HL-60/S4 treated with phorbol 12-myristate 13-acetate at 8.2 ng/mL for 4 days and 3 days (cell line): Measurements from ENCODE around the gene TTC3.
"Not testable (repeated sequence)": the region's sequence is repeated elsewhere in the genome, so short reads cannot be mapped to it uniquely, and the experiment has no call there.

Source experiments
- in situ Hi-C: fragments of 300-500 bp; cut with MboI; formaldehyde crosslinking; loops from 2 replicates; pipeline ENCODE4 v1.15.0; 2022; ENCODE audit warnings: low sequenced_read_pairs

Gene TTC3

DNA sequence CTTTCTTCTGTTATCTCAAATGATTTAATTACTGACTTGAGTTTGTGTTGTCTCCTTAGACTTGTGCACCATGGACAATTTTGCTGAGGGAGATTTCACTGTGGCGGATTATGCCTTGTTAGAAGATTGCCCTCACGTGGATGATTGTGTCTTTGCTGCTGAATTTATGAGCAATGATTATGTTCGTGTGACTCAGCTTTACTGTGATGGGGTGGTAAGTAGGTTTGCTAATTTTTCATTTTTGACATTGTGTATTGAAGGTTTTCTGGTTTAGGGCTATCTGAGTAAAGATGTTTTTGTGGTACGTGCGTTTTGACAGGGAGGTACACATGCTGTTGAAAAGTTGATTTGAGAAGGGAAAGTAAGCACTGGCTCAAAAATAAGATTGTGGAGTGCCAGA is 14.1 kb downstream of the TTC3 start:
- in situ Hi-C loops, result no loop called here

- in situ Hi-C loops, result no loop called here
Measured at GRCh38 chr21:37088186-37088735, 15.2 kb downstream of the TTC3 start.

GRCh38 chr21:37093977-37094376 is 20.9 kb downstream of the TTC3 start:
- in situ Hi-C loops, result no loop called here

DNA sequence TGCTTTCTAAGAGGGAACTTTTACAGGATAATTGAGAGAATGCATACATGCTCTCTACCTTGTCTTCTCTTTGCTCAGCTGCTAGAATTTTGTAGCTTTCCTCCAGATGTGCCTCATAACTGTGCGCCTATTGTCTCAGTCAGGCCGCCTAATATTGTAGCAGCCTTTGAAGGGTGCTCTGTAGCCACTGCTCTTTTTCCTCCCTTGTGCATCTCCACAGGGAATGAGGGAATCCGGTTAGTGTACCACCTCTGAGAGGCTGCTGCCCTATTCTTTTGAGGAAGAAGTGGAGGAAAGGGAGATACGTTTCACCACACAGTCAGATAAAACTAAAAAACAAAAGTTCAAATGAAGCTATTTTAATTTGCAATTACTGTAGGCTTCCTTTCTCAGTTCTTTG is 22.8 kb downstream of the TTC3 start:
- in situ Hi-C loops, result no loop called here

GRCh38 chr21:37098751-37099150 is 25.7 kb downstream of the TTC3 start:
- in situ Hi-C loops, result no loop called here

DNA sequence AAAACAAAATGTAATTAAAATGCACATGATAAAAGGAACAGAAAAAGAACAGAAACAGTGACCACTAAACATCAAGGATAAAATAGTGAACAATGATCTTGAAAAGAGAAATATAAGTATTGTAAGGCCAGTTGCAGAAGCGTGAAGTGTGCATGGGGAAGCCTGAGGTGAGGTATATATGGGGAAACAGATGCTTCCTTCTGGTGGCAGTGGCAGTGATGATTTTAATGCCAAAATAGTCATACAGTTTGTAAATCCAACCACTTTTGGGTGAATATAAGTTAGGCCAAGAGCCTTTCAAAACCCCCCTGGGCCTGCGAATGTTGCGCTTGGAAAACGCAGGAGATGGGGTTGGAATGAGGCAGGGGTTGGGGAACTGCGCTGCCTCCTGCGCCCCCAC is 27.3 kb downstream of the TTC3 start:
- in situ Hi-C loops, result no loop called here

DNA sequence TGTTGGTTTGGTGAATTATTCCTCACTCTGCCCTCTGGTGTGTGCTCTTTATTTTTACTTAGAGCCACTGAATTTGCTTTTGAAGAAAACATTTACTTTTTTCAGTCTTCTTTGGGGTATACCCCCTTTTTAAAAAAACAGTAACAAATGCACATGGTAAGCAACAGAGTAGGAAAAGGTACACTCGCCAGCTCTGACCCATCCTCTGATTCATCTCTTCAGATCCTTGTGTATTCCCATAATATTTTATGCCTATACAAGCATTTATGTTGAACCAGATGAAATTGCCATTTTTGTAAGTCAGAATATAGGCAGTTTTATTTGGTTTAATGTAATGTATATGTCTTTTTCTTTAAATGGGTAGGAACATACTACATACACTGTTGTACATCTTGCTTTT is 28.3 kb downstream of the TTC3 start:
- in situ Hi-C loops, result no loop called here

DNA sequence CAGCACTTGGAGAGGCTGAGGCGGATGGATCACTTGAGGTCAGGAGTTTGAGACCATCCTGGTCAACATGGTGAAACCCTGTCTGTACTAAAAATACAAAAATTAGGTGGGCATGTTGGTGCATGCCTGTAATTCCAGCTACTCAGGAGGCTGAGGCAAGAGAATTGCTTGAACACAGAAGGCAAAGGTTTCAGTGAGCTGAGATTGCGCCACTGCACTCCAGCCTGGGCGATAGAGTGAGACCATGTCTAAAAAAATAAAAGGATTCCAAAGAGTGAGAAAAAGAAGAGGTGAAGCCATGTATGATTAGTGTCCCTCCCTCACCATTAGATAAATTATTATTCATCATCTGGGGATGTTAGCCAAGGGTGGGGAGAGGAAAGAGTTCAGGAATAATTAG is 29.7 kb downstream of the TTC3 start:
- in situ Hi-C loops, result not testable (repeated sequence)

DNA sequence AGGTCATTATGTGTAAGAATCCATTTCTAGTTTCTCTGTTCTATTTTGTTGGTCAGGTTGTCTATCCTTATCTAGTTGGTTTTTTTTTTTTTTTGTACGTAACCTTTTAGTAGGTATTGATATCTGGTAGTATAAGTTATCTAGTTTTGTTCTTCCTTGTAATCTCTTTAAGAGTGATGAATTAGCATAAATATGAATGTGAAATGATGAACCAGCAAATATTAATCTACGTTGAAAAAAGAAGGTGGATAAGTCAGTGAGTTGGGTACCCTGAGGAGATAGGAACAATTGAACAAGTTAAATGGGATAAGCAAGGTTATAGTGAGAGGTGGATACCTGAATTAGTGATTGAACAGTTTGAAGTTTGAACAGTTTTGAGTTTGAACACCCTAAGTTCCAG is 33.9 kb downstream of the TTC3 start:
- in situ Hi-C loops, result no loop called here

- in situ Hi-C loops, result not testable (repeated sequence)
Measured at GRCh38 chr21:37111029-37111428, 38.0 kb downstream of the TTC3 start.

DNA sequence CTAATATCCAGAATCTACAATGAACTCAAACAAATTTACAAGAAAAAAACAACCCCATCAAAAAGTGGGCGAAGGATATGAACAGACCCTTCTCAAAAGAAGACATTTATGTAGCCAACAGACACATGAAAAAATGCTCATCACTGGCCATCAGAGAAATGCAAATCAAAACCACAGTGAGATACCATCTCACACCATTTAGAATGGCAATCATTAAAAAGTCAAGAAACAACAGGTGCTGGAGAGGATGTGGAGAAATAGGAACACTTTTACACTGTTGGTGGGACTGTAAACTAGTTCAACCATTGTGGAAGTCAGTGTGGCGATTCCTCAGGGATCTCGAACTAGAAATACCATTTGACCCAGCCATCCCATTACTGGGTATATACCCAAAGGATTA is 41.2 kb downstream of the TTC3 start:
- in situ Hi-C loops, result not testable (repeated sequence)

GRCh38 chr21:37116459-37116858 is 43.4 kb downstream of the TTC3 start:
- in situ Hi-C loops, result not testable (repeated sequence)

GRCh38 chr21:37117204-37117603 is 44.1 kb downstream of the TTC3 start:
- in situ Hi-C loops, result no loop called here

- in situ Hi-C loops, result no loop called here
Measured at GRCh38 chr21:37118187-37118826, 45.3 kb downstream of the TTC3 start.

GRCh38 chr21:37119421-37120218 is 46.6 kb downstream of the TTC3 start:
- in situ Hi-C loops, result no loop called here

GRCh38 chr21:37128076-37128475 is 55.0 kb downstream of the TTC3 start:
- in situ Hi-C loops, result no loop called here

DNA sequence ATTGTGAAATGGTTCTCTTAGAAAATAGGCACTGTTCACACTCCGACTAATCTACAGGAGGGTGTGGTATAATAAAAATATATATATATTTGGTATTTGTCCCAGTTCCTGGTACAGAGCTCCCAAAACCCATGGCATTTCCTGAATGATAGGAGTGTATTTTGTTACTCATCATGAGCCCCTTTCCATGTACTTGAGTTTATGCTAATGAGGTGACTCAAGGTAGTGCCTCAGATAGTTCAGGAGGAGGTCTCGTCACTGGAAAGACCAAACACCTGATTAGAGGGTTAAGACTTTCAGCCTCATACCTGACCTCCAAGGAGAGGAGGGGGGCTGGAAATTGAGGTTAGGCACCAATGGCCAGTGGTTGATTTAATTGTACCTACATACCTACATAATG is 57.9 kb downstream of the TTC3 start:
- in situ Hi-C loops, result no loop called here

DNA sequence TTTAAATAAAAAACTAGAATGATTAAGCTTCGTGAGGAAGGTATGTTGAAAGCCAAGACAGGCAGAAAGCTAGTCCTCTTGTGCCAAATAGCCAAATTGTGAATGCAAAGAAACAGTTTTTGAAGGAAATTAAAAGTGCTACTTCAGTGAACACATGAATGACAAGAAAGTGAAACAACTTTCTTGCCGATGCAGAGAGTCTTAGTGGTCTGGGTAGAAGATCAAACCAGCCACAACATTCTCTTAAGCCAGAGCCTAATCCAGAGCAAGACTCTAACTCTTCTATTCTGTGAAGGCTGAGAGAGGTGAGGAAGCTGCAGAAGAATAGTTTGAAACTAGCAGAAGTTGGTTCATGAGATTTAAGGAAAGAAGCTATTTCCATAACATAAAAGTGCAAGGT is 63.2 kb downstream of the TTC3 start:
- in situ Hi-C loops, result no loop called here

- in situ Hi-C loops, result no loop called here
Measured at GRCh38 chr21:37136744-37137143, 63.7 kb downstream of the TTC3 start.

DNA sequence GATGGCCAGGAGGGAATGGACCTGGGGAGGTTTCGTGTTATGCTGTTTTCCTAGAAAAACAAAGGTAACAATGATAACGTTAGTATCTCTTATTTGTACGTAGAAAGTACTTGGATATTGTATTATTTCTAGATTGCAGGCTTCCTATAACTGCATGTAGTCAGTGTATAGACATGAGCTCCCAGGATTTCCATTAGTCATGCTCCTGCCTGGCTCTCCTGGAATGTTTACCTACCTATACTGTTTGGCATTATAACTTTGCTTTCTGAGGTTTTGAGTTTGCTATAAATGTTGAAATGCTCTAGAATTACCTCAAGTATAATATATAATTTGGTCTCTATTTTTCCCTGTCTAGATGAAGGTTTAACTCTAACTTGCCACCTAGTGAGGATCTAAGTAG is 66.1 kb downstream of the TTC3 start:
- in situ Hi-C loops, result no loop called here

- in situ Hi-C loops, result no loop called here
Measured at GRCh38 chr21:37139902-37140301, 66.8 kb downstream of the TTC3 start.

- in situ Hi-C loops, result not testable (repeated sequence)
Measured at GRCh38 chr21:37143392-37143791, 70.3 kb downstream of the TTC3 start.
